HepG2 (cell line): ENCODE data around the gene TMEM235. TPM values are rescaled to one million over a fixed set of nuclear protein-coding genes. Genes with fewer than 3 reads are reported as not detected.

ENCODE experiments used
- HOXA7 ChIP-seq: sonication (generic); formaldehyde crosslinking; IDR thresholded peaks from 2 replicates; pipeline ENCODE4 v1.8.1; 2022; ENCODE audit warnings: mild to moderate bottlenecking, missing genetic modification reagents, moderate library complexity
- IKZF1 ChIP-seq: fragments of 450-650 bp; IDR thresholded peaks from 2 replicates; pipeline ENCODE4 v1.7.1; 2016
- KDM1A ChIP-seq: IDR thresholded peaks from 2 replicates; pipeline ENCODE4 v1.6.1; 2016; ENCODE audit warnings: missing compliant biosample characterization
- MEF2D ChIP-seq: sonication (generic); formaldehyde crosslinking; IDR thresholded peaks from 2 replicates; pipeline ENCODE4 v1.5.1; 2020; ENCODE audit warnings: mild to moderate bottlenecking, missing genetic modification reagents
- MIER3 ChIP-seq: IDR thresholded peaks from 2 replicates; pipeline ENCODE4 v1.6.1; 2016; ENCODE audit warnings: missing compliant biosample characterization, borderline replicate concordance
- NFIC ChIP-seq: IDR thresholded peaks from 2 replicates; pipeline ENCODE4 v1.6.1; 2012; ENCODE audit warnings: mild to moderate bottlenecking, low read length, inconsistent platforms
- PHF21A ChIP-seq: sonication (generic); formaldehyde crosslinking; IDR thresholded peaks from 2 replicates; pipeline ENCODE4 v1.5.0; 2020; ENCODE audit warnings: mild to moderate bottlenecking, missing genetic modification reagents
- POGZ ChIP-seq: sonication (generic); formaldehyde crosslinking; IDR thresholded peaks from 2 replicates; pipeline ENCODE4 v1.4.0; 2020; ENCODE audit warnings: mild to moderate bottlenecking, missing genetic modification reagents
- SP2 ChIP-seq: sonication (generic); formaldehyde crosslinking; IDR thresholded peaks from 2 replicates; pipeline ENCODE4 v1.5.1; 2020; ENCODE audit warnings: mild to moderate bottlenecking, missing genetic modification reagents
- ZBTB3 ChIP-seq: sonication (generic); formaldehyde crosslinking; IDR thresholded peaks from 2 replicates; pipeline ENCODE4 v1.4.0; 2020; ENCODE audit warnings: low read depth, mild to moderate bottlenecking, moderate library complexity, missing genetic modification reagents, borderline replicate concordance
- ZNF572 ChIP-seq: sonication (generic); formaldehyde crosslinking; IDR thresholded peaks from 2 replicates; pipeline ENCODE4 v1.5.1; 2020; ENCODE audit warnings: mild to moderate bottlenecking, missing genetic modification reagents
- ZNF790 ChIP-seq: sonication (generic); formaldehyde crosslinking; IDR thresholded peaks from 2 replicates; pipeline ENCODE4 v1.8.0; 2022; ENCODE audit warnings: missing genetic modification reagents, mild to moderate bottlenecking, borderline replicate concordance
- polyA plus RNA-seq, 8 experiments: library from polyadenylated mRNA; depleted of rRNA in 3 of 8; stranded (reverse) in 7 of 8; unstranded in 1 of 8; fragments of >200 nt; fragmentation: Illumina TruSeq in 4 of 8; extraction: Trizol in 4 of 8; gene quantifications; 2 replicates each; pipeline versions ENCODE4 v1.2.1 to v1.2.3, GENCODE V29; 2011 to 2016; ENCODE audit warnings: low read depth in 4 of 8, missing spikeins in 1 of 8, mixed read lengths in 1 of 8; ENCODE audit not compliant: insufficient read depth in 1 of 8
- total RNA-seq, 5 experiments: library from RNA; depleted of rRNA; stranded (reverse); fragments of >200 nt; fragmentation: Illumina TruSeq; extraction: Trizol; gene quantifications; 2 replicates each; pipeline ENCODE4 v1.2.3, GENCODE V29; 2016; ENCODE audit warnings: low read depth in 1 of 5
- TF ChIP-seq, protein P1 (sequence below): sonication (generic); formaldehyde crosslinking; IDR thresholded peaks from 2 replicates; pipeline ENCODE4 v1.5.0; 2020; ENCODE audit warnings: missing genetic modification reagents
- TF ChIP-seq, protein P2 (sequence below): sonication (generic); formaldehyde crosslinking; conservative IDR thresholded peaks from 2 replicates; pipeline ENCODE4 v1.8.1; 2023; ENCODE audit warnings: missing genetic modification reagents
- TF ChIP-seq, protein P3 (sequence below): sonication (generic); formaldehyde crosslinking; IDR thresholded peaks from 2 replicates; pipeline ENCODE4 v1.4.0; 2020; ENCODE audit warnings: mild to moderate bottlenecking, missing genetic modification reagents
- TF ChIP-seq, protein P4 (sequence below): sonication (generic); formaldehyde crosslinking; IDR thresholded peaks from 2 replicates; pipeline ENCODE4 v1.4.0; 2020; ENCODE audit warnings: mild to moderate bottlenecking, missing genetic modification reagents
- TF ChIP-seq, protein P5 (sequence below): sonication (generic); formaldehyde crosslinking; IDR thresholded peaks from 2 replicates; pipeline ENCODE4 v1.8.0; 2022; ENCODE audit warnings: mild to moderate bottlenecking, missing genetic modification reagents; ENCODE audit not compliant: insufficient replicate concordance
- TF ChIP-seq, protein P6 (sequence below): sonication (generic); formaldehyde crosslinking; conservative IDR thresholded peaks from 2 replicates; pipeline ENCODE4 v1.4.0; 2020; ENCODE audit warnings: mild to moderate bottlenecking, missing genetic modification reagents, moderate library complexity
- TF ChIP-seq, protein P7 (sequence below): sonication (generic); formaldehyde crosslinking; IDR thresholded peaks from 2 replicates; pipeline ENCODE4 v1.8.0; 2022; ENCODE audit warnings: mild to moderate bottlenecking, missing genetic modification reagents, moderate library complexity

The TMEM235 gene
- total and polyA plus RNA-seq, 2 of the 13 experiments (the other 11 are each of a cell fraction or from before 2014, with no cell fraction given), result not detected

DNA sequence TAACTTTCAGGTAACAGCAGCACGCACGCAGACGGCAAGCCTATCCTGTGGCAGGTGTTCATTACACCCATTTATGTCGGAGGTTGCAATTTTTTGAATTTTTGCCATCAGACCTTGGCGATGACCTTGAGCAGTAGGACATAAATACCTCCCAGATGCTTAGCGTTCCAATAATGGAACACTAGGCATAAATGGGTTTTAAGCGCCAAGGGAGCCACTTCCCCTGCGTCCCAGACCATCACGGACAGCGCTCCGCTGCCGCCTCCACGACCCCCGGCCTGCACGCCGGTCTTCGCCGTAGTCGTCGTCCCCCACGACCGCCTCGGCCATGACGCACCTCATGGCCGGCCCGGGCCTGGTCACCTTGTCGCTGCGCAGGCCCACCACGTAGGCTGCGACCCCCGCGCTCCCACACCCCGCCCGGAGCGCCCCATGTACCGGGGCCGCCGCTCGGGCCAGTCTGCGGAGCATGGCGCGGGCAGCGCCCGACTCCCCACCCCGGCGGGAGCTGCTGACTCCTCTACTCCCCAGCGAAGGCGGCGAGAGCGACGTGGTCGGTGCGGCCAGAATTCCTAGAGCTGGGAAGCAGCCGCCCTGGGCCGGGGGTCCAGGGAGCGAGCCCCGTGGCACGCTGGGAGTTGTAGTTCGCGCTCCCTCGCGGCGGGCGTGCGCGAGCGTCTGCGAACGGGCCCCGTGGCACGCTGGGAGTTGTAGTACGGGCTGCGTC, 22.7 kb downstream of the TMEM235 start (continued):
- TF ChIP-seq ZNF790 (CRISPR knock-in tag) (peak; percentile 89), MEF2D (CRISPR knock-in tag) (peak; percentile 17; the same call in 1 of the 2 replicates), IKZF1 (no peak), SP2 (CRISPR knock-in tag) (peak; percentile 59; the same call in 1 of the 2 replicates), POGZ (CRISPR knock-in tag) (peak; percentile 73; the same call in 1 of the 2 replicates), PHF21A (CRISPR knock-in tag) (peak; percentile 43; the same call in 1 of the 2 replicates), ZNF572 (no peak), MIER3 (no peak; the same call in none of the 2 replicates), ZBTB3 (CRISPR knock-in tag) (no peak), NFIC (no peak), KDM1A (CRISPR knock-in tag) (no peak), HOXA7 (CRISPR knock-in tag) (no peak)
- TF ChIP-seq, protein P1, sequence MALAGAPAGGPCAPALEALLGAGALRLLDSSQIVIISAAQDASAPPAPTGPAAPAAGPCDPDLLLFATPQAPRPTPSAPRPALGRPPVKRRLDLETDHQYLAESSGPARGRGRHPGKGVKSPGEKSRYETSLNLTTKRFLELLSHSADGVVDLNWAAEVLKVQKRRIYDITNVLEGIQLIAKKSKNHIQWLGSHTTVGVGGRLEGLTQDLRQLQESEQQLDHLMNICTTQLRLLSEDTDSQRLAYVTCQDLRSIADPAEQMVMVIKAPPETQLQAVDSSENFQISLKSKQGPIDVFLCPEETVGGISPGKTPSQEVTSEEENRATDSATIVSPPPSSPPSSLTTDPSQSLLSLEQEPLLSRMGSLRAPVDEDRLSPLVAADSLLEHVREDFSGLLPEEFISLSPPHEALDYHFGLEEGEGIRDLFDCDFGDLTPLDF (CRISPR knock-in tag), result peak; percentile 52; the same call in 1 of the 2 replicates
- TF ChIP-seq, protein P2, sequence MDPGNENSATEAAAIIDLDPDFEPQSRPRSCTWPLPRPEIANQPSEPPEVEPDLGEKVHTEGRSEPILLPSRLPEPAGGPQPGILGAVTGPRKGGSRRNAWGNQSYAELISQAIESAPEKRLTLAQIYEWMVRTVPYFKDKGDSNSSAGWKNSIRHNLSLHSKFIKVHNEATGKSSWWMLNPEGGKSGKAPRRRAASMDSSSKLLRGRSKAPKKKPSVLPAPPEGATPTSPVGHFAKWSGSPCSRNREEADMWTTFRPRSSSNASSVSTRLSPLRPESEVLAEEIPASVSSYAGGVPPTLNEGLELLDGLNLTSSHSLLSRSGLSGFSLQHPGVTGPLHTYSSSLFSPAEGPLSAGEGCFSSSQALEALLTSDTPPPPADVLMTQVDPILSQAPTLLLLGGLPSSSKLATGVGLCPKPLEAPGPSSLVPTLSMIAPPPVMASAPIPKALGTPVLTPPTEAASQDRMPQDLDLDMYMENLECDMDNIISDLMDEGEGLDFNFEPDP (CRISPR knock-in tag), result 0 out of 2 replicates have a peak, but pooled peaks have one; percentile 90
- TF ChIP-seq, protein P3, sequence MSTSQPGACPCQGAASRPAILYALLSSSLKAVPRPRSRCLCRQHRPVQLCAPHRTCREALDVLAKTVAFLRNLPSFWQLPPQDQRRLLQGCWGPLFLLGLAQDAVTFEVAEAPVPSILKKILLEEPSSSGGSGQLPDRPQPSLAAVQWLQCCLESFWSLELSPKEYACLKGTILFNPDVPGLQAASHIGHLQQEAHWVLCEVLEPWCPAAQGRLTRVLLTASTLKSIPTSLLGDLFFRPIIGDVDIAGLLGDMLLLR, result peak; percentile 90
- TF ChIP-seq, protein P4, sequence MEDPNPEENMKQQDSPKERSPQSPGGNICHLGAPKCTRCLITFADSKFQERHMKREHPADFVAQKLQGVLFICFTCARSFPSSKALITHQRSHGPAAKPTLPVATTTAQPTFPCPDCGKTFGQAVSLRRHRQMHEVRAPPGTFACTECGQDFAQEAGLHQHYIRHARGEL (CRISPR knock-in tag), result 0 out of 2 replicates have a peak, but pooled peaks have one; percentile 57
- TF ChIP-seq, protein P5, sequence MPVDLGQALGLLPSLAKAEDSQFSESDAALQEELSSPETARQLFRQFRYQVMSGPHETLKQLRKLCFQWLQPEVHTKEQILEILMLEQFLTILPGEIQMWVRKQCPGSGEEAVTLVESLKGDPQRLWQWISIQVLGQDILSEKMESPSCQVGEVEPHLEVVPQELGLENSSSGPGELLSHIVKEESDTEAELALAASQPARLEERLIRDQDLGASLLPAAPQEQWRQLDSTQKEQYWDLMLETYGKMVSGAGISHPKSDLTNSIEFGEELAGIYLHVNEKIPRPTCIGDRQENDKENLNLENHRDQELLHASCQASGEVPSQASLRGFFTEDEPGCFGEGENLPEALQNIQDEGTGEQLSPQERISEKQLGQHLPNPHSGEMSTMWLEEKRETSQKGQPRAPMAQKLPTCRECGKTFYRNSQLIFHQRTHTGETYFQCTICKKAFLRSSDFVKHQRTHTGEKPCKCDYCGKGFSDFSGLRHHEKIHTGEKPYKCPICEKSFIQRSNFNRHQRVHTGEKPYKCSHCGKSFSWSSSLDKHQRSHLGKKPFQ (CRISPR knock-in tag), result no peak
- TF ChIP-seq, protein P6, sequence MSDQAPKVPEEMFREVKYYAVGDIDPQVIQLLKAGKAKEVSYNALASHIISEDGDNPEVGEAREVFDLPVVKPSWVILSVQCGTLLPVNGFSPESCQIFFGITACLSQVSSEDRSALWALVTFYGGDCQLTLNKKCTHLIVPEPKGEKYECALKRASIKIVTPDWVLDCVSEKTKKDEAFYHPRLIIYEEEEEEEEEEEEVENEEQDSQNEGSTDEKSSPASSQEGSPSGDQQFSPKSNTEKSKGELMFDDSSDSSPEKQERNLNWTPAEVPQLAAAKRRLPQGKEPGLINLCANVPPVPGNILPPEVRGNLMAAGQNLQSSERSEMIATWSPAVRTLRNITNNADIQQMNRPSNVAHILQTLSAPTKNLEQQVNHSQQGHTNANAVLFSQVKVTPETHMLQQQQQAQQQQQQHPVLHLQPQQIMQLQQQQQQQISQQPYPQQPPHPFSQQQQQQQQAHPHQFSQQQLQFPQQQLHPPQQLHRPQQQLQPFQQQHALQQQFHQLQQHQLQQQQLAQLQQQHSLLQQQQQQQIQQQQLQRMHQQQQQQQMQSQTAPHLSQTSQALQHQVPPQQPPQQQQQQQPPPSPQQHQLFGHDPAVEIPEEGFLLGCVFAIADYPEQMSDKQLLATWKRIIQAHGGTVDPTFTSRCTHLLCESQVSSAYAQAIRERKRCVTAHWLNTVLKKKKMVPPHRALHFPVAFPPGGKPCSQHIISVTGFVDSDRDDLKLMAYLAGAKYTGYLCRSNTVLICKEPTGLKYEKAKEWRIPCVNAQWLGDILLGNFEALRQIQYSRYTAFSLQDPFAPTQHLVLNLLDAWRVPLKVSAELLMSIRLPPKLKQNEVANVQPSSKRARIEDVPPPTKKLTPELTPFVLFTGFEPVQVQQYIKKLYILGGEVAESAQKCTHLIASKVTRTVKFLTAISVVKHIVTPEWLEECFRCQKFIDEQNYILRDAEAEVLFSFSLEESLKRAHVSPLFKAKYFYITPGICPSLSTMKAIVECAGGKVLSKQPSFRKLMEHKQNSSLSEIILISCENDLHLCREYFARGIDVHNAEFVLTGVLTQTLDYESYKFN (CRISPR knock-in tag), result no peak; the same call in 1 of the 2 replicates
- TF ChIP-seq, protein P7, sequence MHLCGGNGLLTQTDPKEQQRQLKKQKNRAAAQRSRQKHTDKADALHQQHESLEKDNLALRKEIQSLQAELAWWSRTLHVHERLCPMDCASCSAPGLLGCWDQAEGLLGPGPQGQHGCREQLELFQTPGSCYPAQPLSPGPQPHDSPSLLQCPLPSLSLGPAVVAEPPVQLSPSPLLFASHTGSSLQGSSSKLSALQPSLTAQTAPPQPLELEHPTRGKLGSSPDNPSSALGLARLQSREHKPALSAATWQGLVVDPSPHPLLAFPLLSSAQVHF (CRISPR knock-in tag), result peak; percentile 78; the same call in 1 of the 2 replicates
